ENCODE results near the gene MEF2C.
A peak's percentile ranks its signal among the peaks of the same experiment; 100 is the strongest.
"Not testable (repeated sequence)": the region's sequence is repeated elsewhere in the genome, so short reads cannot be mapped to it uniquely, and the experiment has no call there.

Gene MEF2C

GRCh38 chr5:88862547-88863175, 20.3 kb downstream of the MEF2C start:
- ATAC-seq = no peak
- DNase-seq = no peak

- DNase-seq = no peak
- ATAC-seq = no peak
Observed at GRCh38 chr5:88861231-88861630, 21.8 kb downstream of the MEF2C start.

GRCh38 chr5:88860501-88860900, 22.5 kb downstream of the MEF2C start:
- DNase-seq = no peak
- no peak for ATAC-seq

- DNase-seq (no peak), ATAC-seq (no peak)
Observed at GRCh38 chr5:88858392-88858791, 24.6 kb downstream of the MEF2C start.

- ATAC-seq, DNase-seq: not testable (repeated sequence)
Observed at GRCh38 chr5:88856381-88856780, 26.6 kb downstream of the MEF2C start.

- ATAC-seq = no peak
- DNase-seq = no peak
Observed at GRCh38 chr5:88854769-88855168, 28.2 kb downstream of the MEF2C start.

- DNase-seq (no peak), ATAC-seq (no peak)
Observed at GRCh38 chr5:88847420-88847819, 35.6 kb downstream of the MEF2C start.

- no peak for ATAC-seq
- DNase-seq = no peak
Observed at GRCh38 chr5:88846434-88846833, 36.5 kb downstream of the MEF2C start.

GRCh38 chr5:88845081-88845697, 37.8 kb downstream of the MEF2C start:
- DNase-seq = no peak
- peak; percentile 52 for ATAC-seq

GRCh38 chr5:88842784-88843183, 40.2 kb downstream of the MEF2C start:
- ATAC-seq (no peak), DNase-seq (no peak)

- no peak for ATAC-seq
- no peak for DNase-seq
Observed at GRCh38 chr5:88841212-88841611, 41.8 kb downstream of the MEF2C start.

- DNase-seq (no peak), ATAC-seq (no peak)
Observed at GRCh38 chr5:88840495-88840894, 42.5 kb downstream of the MEF2C start.

- no peak for ATAC-seq
- no peak for DNase-seq
Observed at GRCh38 chr5:88839238-88839637, 43.7 kb downstream of the MEF2C start.

- no peak for ATAC-seq
- DNase-seq = no peak
Observed at GRCh38 chr5:88838500-88838899, 44.5 kb downstream of the MEF2C start.

GRCh38 chr5:88837817-88838216, 45.2 kb downstream of the MEF2C start:
- DNase-seq = no peak
- ATAC-seq = no peak

- DNase-seq (no peak), ATAC-seq (no peak)
Observed at GRCh38 chr5:88837222-88837621, 45.8 kb downstream of the MEF2C start.

GRCh38 chr5:88836195-88836838, 46.7 kb downstream of the MEF2C start:
- ATAC-seq = no peak
- DNase-seq = no peak

- no peak for DNase-seq
- ATAC-seq = no peak
Observed at GRCh38 chr5:88834499-88834898, 48.5 kb downstream of the MEF2C start.

GRCh38 chr5:88834131-88834462, 48.9 kb downstream of the MEF2C start:
- ATAC-seq (no peak), DNase-seq (no peak)

GRCh38 chr5:88833371-88834130, 49.4 kb downstream of the MEF2C start:
- ATAC-seq (peak; percentile 85), DNase-seq (peak; percentile 63)

- DNase-seq (no peak), ATAC-seq (no peak)
Observed at GRCh38 chr5:88831816-88832215, 51.2 kb downstream of the MEF2C start.

- no peak for DNase-seq
- no peak for ATAC-seq
Observed at GRCh38 chr5:88830567-88830966, 52.4 kb downstream of the MEF2C start.

- DNase-seq (no peak), ATAC-seq (no peak)
Observed at GRCh38 chr5:88829775-88830174, 53.2 kb downstream of the MEF2C start.
